ENCODE results near the gene MPST.

DNA sequence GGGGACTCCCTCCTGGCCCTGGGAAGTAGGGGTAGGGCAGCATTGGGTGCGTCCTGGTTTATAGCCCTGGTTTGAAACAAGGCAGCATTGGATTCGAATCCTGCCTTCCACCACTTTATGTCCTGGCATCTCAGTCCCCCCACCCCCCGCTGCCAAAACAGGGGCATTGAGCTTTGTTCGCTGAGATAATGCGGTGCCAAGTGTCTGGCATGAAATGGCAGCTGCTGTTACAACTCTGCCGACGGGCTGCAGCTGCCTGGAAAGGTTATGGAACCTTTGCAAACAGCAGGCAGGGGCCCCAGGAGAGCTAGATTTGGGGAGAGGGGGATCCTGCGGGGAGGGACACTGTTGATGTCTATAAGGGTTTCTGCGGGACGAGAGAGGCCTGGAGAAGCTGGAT is 2.2 kb upstream of the MPST start:
- TF ChIP-seq, protein P1, sequence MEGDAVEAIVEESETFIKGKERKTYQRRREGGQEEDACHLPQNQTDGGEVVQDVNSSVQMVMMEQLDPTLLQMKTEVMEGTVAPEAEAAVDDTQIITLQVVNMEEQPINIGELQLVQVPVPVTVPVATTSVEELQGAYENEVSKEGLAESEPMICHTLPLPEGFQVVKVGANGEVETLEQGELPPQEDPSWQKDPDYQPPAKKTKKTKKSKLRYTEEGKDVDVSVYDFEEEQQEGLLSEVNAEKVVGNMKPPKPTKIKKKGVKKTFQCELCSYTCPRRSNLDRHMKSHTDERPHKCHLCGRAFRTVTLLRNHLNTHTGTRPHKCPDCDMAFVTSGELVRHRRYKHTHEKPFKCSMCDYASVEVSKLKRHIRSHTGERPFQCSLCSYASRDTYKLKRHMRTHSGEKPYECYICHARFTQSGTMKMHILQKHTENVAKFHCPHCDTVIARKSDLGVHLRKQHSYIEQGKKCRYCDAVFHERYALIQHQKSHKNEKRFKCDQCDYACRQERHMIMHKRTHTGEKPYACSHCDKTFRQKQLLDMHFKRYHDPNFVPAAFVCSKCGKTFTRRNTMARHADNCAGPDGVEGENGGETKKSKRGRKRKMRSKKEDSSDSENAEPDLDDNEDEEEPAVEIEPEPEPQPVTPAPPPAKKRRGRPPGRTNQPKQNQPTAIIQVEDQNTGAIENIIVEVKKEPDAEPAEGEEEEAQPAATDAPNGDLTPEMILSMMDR (conservative IDR thresholded peaks at IDR 0.05; ENCODE audit: low read depth, low read length): no peak
- TF ChIP-seq EZH2 (IDR thresholded peaks at IDR 0.05; ENCODE audit: borderline replicate concordance, low read depth, low read length, poor library complexity, severe bottlenecking): no peak

Measured in A673 (cell line).